CD14-positive monocyte (primary cell): Measurements from ENCODE around the gene XPO5. TPM values are rescaled to one million over a fixed set of nuclear protein-coding genes. Genes with fewer than 3 reads are reported as not detected.

Source experiments
- DNase-seq, 3 donors: peaks; one replicate each; pipeline ENCODE4 v3.0.0-alpha.2; 2011 to 2022
- H2AFZ ChIP-seq: 2 replicates; pipeline ENCODE4 v1.6.0; 2012; ENCODE audit warnings: mild to moderate bottlenecking, low read depth, low read length, inconsistent platforms; ENCODE audit not compliant: insufficient read depth, poor library complexity, severe bottlenecking
- H3K27ac ChIP-seq, 2 donors: 1 replicate in 1 of 2; 2 replicates in 1 of 2; pipeline ENCODE4 v1.5.1; 2012 to 2013; ENCODE audit warnings: low read length in 2 of 2, control low read depth in 1 of 2, inconsistent platforms in 1 of 2, low read depth in 1 of 2, mild to moderate bottlenecking in 1 of 2
- H3K27me3 ChIP-seq, 2 donors: one replicate each; pipeline versions ENCODE4 v1.6.0 to v1.6.1; 2011 to 2013; ENCODE audit warnings: low read length in 2 of 2; ENCODE audit not compliant: control insufficient read depth in 2 of 2, insufficient read depth in 2 of 2
- H3K36me3 ChIP-seq, 2 donors: replicated peaks in 1 of 2; 1 replicate in 1 of 2; 2 replicates in 1 of 2; pipeline versions ENCODE4 v1.5.1 to v1.6.1; 2012 to 2013; ENCODE audit warnings: low read length in 2 of 2, control low read depth in 1 of 2, inconsistent platforms in 1 of 2, mild to moderate bottlenecking in 1 of 2; ENCODE audit not compliant: insufficient read depth in 2 of 2, control insufficient read depth in 1 of 2
- H3K4me1 ChIP-seq, 2 donors: 1 replicate in 1 of 2; 2 replicates in 1 of 2; pipeline versions ENCODE4 v1.5.1 to v1.6.1; 2012 to 2013; ENCODE audit warnings: low read length in 2 of 2, control low read depth in 1 of 2, inconsistent platforms in 1 of 2, mild to moderate bottlenecking in 1 of 2, moderate library complexity in 1 of 2; ENCODE audit not compliant: insufficient read depth in 2 of 2, control insufficient read depth in 1 of 2
- H3K4me2 ChIP-seq: replicated peaks from 2 replicates; pipeline ENCODE3; 2012; ENCODE audit warnings: low read length, moderate library complexity, mild to moderate bottlenecking; ENCODE audit not compliant: poor library complexity, severe bottlenecking; ENCODE audit errors: extremely low read depth
- H3K4me3 ChIP-seq, 3 experiments: fragments of 200-600 bp in 1 of 3; sonication (generic) in 1 of 3; replicated peaks in 1 of 3; 1 replicate in 2 of 3; 2 replicates in 1 of 3; pipeline ENCODE4 v1.5.1; 2011 to 2013; ENCODE audit warnings: low read length in 3 of 3, mild to moderate bottlenecking in 3 of 3, control low read depth in 2 of 3, low read depth in 2 of 3, inconsistent platforms in 1 of 3, moderate library complexity in 1 of 3
- H3K79me2 ChIP-seq: 2 replicates; pipeline ENCODE4 v1.6.0; 2012; ENCODE audit warnings: mild to moderate bottlenecking, control low read depth, inconsistent platforms, low read length, moderate library complexity; ENCODE audit not compliant: insufficient read depth
- H3K9ac ChIP-seq: 2 replicates; pipeline ENCODE4 v1.6.0; 2017; ENCODE audit warnings: low read length, mild to moderate bottlenecking; ENCODE audit not compliant: insufficient read depth, poor library complexity, severe bottlenecking
- H3K9me3 ChIP-seq, 2 donors: replicated peaks in 1 of 2; 1 replicate in 1 of 2; 2 replicates in 1 of 2; pipeline versions ENCODE4 v1.5.1 to v1.6.1; 2012 to 2013; ENCODE audit warnings: low read length in 2 of 2, control low read depth in 1 of 2; ENCODE audit not compliant: control insufficient read depth in 1 of 2, insufficient read depth in 1 of 2
- H4K20me1 ChIP-seq: 2 replicates; pipeline ENCODE4 v1.6.0; 2012; ENCODE audit warnings: mild to moderate bottlenecking, low read length, control low read depth, moderate library complexity; ENCODE audit not compliant: insufficient read depth
- H3K27ac Mint-ChIP-seq, 7 donors: one replicate each; pipeline ENCODE4 v1.8.0; 2020; ENCODE audit warnings: mild to moderate bottlenecking in 7 of 7, mixed read lengths in 7 of 7, moderate library complexity in 6 of 7, inconsistent platforms in 2 of 7
- H3K27me3 Mint-ChIP-seq, 3 donors: one replicate each; pipeline ENCODE4 v1.8.0; 2021 to 2022; ENCODE audit warnings: low read depth in 3 of 3, mild to moderate bottlenecking in 3 of 3, mixed read lengths in 3 of 3, moderate library complexity in 3 of 3, inconsistent platforms in 1 of 3
- H3K36me3 Mint-ChIP-seq, 2 donors: one replicate each; pipeline ENCODE4 v1.8.0; 2020; ENCODE audit warnings: mixed read lengths in 2 of 2, inconsistent platforms in 1 of 2, mild to moderate bottlenecking in 1 of 2
- H3K4me1 Mint-ChIP-seq: one replicate; pipeline ENCODE4 v1.8.0; 2020; ENCODE audit warnings: mild to moderate bottlenecking, mixed read lengths
- H3K4me3 Mint-ChIP-seq, 2 donors: one replicate each; pipeline ENCODE4 v1.8.0; 2020; ENCODE audit warnings: mild to moderate bottlenecking in 2 of 2, mixed read lengths in 2 of 2, moderate library complexity in 1 of 2
- H3K9me3 Mint-ChIP-seq, 7 donors: one replicate each; pipeline ENCODE4 v1.8.0; 2020 to 2022; ENCODE audit warnings: mixed read lengths in 7 of 7, mild to moderate bottlenecking in 6 of 7, moderate library complexity in 6 of 7, inconsistent platforms in 2 of 7
- CTCF ChIP-seq: fragments of 200-600 bp; IDR thresholded peaks from one replicate; pipeline ENCODE4 v1.8.0; 2022; ENCODE audit warnings: antibody characterized with exemption, mild to moderate bottlenecking
- WGBS: methylation state at CpG from one replicate; pipeline ENCODE4 v1.1.5; 2013; ENCODE audit warnings: missing lambda C conversion rate; ENCODE audit not compliant: insufficient coverage; 5-methylcytosine and 5-hydroxymethylcytosine counted together
- intact Hi-C, 2 donors: fragments of 100-400 bp; cut with micrococcal nuclease; formaldehyde crosslinking; loops; one replicate each; pipeline versions ENCODE4 v1.15.0 to v1.15.1; 2023
- polyA plus RNA-seq, 3 donors: library from polyadenylated mRNA; depleted of rRNA in 1 of 3; unstranded in 2 of 3; stranded (reverse) in 1 of 3; fragments of 300-500 nt in 2 of 3; fragments of >200 nt in 1 of 3; fragmentation: Illumina TruSeq in 2 of 3; gene quantifications; 1 replicate in 2 of 3; 2 replicates in 1 of 3; pipeline ENCODE4 v1.2.3, GENCODE V29; 2012 to 2021

XPO5 gene
- polyA plus RNA-seq, 3 donors, result 8.0 to 17.5 (median 13.8) TPM

GRCh38 chr6:43520097-43520496 is 55.7 kb downstream of the XPO5 start:
- Mint-ChIP-seq H3K4me1 (peaks cover 14% of the 10 kb centered on the region), H3K36me3 (peaks cover 8 to 57% of the 10 kb centered on the region in 2 donors), H3K27me3 (peaks cover 0 to 1% (median 0%) of the 10 kb centered on the region in 3 donors), H3K9me3 (no peaks in the 10 kb centered on the region), H3K4me3 (no peak overlapping the region), H3K27ac (peak overlapping the region in 1 of 7 donors; percentile 16)
- intact Hi-C loops, result no loop called here
- Histone ChIP-seq H3K79me2 (peaks cover 44% of the 10 kb centered on the region), H4K20me1 (peaks cover 12% of the 10 kb centered on the region), H3K9ac (no peak overlapping the region), H3K4me2 (no peak overlapping the region), H3K36me3 (peaks cover 61 to 71% of the 10 kb centered on the region in 2 donors), H3K4me3 (no peak overlapping the region), H3K27me3 (no peaks in the 10 kb centered on the region), H3K9me3 (no peaks in the 10 kb centered on the region), H3K27ac (no peak overlapping the region), H2AFZ (no peak overlapping the region), H3K4me1 (peaks cover 21 to 24% of the 10 kb centered on the region in 2 donors)
- no peak for TF ChIP-seq CTCF
- WGBS, result 100% methylated on average over 3 of the region's 8 CpGs
- DNase-seq, result no peak

- Histone ChIP-seq H2AFZ (peak overlapping the region; percentile 99), H3K27me3 (no peaks in the 10 kb centered on the region), H3K9ac (peak overlapping the region; percentile 92), H3K27ac (peak overlapping the region in 1 of 2 donors; percentile 93), H3K36me3 (peaks cover 58 to 71% of the 10 kb centered on the region in 2 donors), H3K4me1 (peaks cover 23 to 31% of the 10 kb centered on the region in 2 donors), H3K4me3 (peak overlapping the region; percentile 61 to 100 (median 78)), H3K4me2 (peak overlapping the region; percentile 99), H4K20me1 (peaks cover 28% of the 10 kb centered on the region), H3K79me2 (peaks cover 54% of the 10 kb centered on the region), H3K9me3 (no peaks in the 10 kb centered on the region)
- DNase-seq, result no peak
- intact Hi-C loops, result loop anchor here (5.0 to 10.0 kb wide), 4 partner anchors 153 to 503 kb away; partner anchors contain the start of genes SRF (in 2 of the 2), KLHDC3 (in 1 of the 2), MEA1 (in 1 of the 2) and ZNF318 (in 1 of the 2)
- Mint-ChIP-seq H3K9me3 (no peaks in the 10 kb centered on the region), H3K4me3 (no peak overlapping the region), H3K36me3 (peaks cover 31 to 53% of the 10 kb centered on the region in 2 donors), H3K27ac (no peak overlapping the region), H3K27me3 (no peaks in the 10 kb centered on the region), H3K4me1 (peaks cover 24% of the 10 kb centered on the region)
- WGBS, result 9% methylated on average over 10 of the region's 10 CpGs
- no peak for TF ChIP-seq CTCF
These were observed 58.1 kb downstream of the XPO5 start for GRCh38 chr6:43517505-43518357.
